ENCODE data around the gene ARHGAP28.

Gene ARHGAP28

GRCh38 chr18:6962571-6963451 is 233.3 kb downstream of the ARHGAP28 start:
- Histone ChIP-seq H3K4me3 (ENCODE audit: low read length) (no peak overlapping the region), H3K27ac (ENCODE audit: low read depth, low read length) (no peak overlapping the region), H3K4me1 (ENCODE audit: insufficient read depth, low read length) (no peaks in the 10 kb centered on the region), H3K9ac (ENCODE audit: low read depth, low read length) (no peak overlapping the region), H3K36me3 (ENCODE audit: insufficient read depth, low read length) (peaks cover 98% of the 10 kb centered on the region), H3K9me3 (ENCODE audit: insufficient read depth, low read depth, low read length) (peaks cover 7% of the 10 kb centered on the region; the same call in 1 of the 2 replicates), H3K27me3 (ENCODE audit: insufficient read depth, low read length) (no peaks in the 10 kb centered on the region)
- 95% methylated on average over 9 of the region's 9 CpGs for WGBS

GRCh38 chr18:6963452-6964097 is 234.1 kb downstream of the ARHGAP28 start:
- Histone ChIP-seq H3K9me3 (ENCODE audit: insufficient read depth, low read depth, low read length) (peaks cover 7% of the 10 kb centered on the region; the same call in 1 of the 2 replicates), H3K4me1 (ENCODE audit: insufficient read depth, low read length) (no peaks in the 10 kb centered on the region), H3K27ac (ENCODE audit: low read depth, low read length) (no peak overlapping the region), H3K36me3 (ENCODE audit: insufficient read depth, low read length) (peaks cover 94% of the 10 kb centered on the region), H3K27me3 (ENCODE audit: insufficient read depth, low read length) (no peaks in the 10 kb centered on the region), H3K4me3 (ENCODE audit: low read length) (no peak overlapping the region), H3K9ac (ENCODE audit: low read depth, low read length) (no peak overlapping the region)
- WGBS, result 92% methylated on average over 2 of the region's 2 CpGs

Data from HUES64 (cell line).